Esophagus muscularis mucosa (tissue), 3 donors: Measurements from ENCODE around the gene CBFB.

Experiments used
- EP300 ChIP-seq: sonication (generic); formaldehyde crosslinking; IDR thresholded peaks from one replicate; pipeline ENCODE4 v1.6.1; 2017; ENCODE audit warnings: antibody characterized with exemption
- TF ChIP-seq, protein P1 (sequence below), 3 experiments: fragments of 200-600 bp in 2 of 3; fragments of 450-650 bp in 1 of 3; sonication (generic) in 2 of 3; IDR thresholded peaks; one replicate each; pipeline ENCODE4 v1.5.1; 2017 to 2019; ENCODE audit warnings: antibody characterized with exemption in 3 of 3, mild to moderate bottlenecking in 2 of 3, moderate library complexity in 1 of 3

DNA sequence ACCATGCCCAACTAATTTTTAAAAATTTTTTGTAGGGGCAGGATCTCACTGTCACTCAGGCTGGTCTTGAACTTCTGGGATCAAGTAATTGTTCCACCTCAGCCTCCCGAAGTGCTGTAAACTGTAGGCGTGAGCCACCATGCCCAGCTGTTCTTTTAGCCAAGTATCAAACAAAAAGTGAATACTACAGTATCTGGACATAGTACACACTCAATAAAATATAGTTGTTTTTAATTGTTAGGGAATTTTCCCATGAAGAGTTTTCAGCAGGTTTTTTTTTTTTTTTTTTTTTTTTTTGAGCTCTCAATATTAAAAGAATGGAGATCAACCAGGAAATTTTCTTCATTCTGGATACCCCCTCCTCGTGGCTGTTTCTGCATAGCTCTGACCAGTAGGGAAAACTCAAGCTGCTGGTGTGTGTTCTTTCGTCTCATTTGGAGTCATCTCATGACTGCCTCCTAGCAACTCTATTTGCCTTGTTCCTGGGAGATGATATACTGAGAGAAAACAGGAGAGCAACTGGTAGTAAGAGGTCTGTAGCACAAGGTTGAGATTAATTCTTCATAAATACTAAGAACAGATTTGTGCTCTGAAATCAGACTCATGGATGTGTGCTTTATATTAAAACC is 64.3 kb downstream of the CBFB start:
- TF ChIP-seq, protein P1, sequence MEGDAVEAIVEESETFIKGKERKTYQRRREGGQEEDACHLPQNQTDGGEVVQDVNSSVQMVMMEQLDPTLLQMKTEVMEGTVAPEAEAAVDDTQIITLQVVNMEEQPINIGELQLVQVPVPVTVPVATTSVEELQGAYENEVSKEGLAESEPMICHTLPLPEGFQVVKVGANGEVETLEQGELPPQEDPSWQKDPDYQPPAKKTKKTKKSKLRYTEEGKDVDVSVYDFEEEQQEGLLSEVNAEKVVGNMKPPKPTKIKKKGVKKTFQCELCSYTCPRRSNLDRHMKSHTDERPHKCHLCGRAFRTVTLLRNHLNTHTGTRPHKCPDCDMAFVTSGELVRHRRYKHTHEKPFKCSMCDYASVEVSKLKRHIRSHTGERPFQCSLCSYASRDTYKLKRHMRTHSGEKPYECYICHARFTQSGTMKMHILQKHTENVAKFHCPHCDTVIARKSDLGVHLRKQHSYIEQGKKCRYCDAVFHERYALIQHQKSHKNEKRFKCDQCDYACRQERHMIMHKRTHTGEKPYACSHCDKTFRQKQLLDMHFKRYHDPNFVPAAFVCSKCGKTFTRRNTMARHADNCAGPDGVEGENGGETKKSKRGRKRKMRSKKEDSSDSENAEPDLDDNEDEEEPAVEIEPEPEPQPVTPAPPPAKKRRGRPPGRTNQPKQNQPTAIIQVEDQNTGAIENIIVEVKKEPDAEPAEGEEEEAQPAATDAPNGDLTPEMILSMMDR (IDR thresholded peaks at IDR 0.05): no peak
- TF ChIP-seq EP300: no peak
